MM.1S (cell line): ENCODE results near the gene FHIT.

Experiments
- EZH2 ChIP-seq: fragments of 300-600 bp; sonication (generic); optimal IDR thresholded peaks from 2 replicates; pipeline ENCODE3; 2017; ENCODE audit warnings: low read depth, mild to moderate bottlenecking, antibody characterized with exemption, low read length, mixed read lengths
- EZH2phosphoT487 ChIP-seq: fragments of 300-600 bp; sonication (generic); IDR thresholded peaks from 2 replicates; pipeline ENCODE4 v1.6.1; 2018; ENCODE audit warnings: antibody characterized with exemption, low read length
- TF ChIP-seq, protein P1 (sequence below): fragments of 300-600 bp; sonication (generic); IDR thresholded peaks from 2 replicates; pipeline ENCODE4 v1.5.1; 2016; ENCODE audit warnings: antibody characterized with exemption, low read length, mixed read lengths

- TF ChIP-seq, protein P1, sequence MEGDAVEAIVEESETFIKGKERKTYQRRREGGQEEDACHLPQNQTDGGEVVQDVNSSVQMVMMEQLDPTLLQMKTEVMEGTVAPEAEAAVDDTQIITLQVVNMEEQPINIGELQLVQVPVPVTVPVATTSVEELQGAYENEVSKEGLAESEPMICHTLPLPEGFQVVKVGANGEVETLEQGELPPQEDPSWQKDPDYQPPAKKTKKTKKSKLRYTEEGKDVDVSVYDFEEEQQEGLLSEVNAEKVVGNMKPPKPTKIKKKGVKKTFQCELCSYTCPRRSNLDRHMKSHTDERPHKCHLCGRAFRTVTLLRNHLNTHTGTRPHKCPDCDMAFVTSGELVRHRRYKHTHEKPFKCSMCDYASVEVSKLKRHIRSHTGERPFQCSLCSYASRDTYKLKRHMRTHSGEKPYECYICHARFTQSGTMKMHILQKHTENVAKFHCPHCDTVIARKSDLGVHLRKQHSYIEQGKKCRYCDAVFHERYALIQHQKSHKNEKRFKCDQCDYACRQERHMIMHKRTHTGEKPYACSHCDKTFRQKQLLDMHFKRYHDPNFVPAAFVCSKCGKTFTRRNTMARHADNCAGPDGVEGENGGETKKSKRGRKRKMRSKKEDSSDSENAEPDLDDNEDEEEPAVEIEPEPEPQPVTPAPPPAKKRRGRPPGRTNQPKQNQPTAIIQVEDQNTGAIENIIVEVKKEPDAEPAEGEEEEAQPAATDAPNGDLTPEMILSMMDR: no peak
- no peak for TF ChIP-seq EZH2
- TF ChIP-seq EZH2phosphoT487: no peak
Observed at GRCh38 chr3:60571511-60571910, 679.7 kb downstream of the FHIT start.
